GM12892 (cell line): ENCODE measurements around the gene TES.

ENCODE experiments used
- POLR2A ChIP-seq: IDR thresholded peaks from 2 replicates; pipeline ENCODE4 v1.6.1; 2011; ENCODE audit warnings: low read depth, low read length, control low read depth
- POLR2AphosphoS5 ChIP-seq: IDR thresholded peaks from 2 replicates; pipeline ENCODE4 v1.6.1; 2011; ENCODE audit warnings: low read depth, low read length, control low read depth

GRCh38 chr7:116182023-116182422, 28.3 kb upstream of the TES start:
- no peak for TF ChIP-seq POLR2A
- TF ChIP-seq POLR2AphosphoS5 = no peak
